ENCODE data around the gene COX19.

DNA sequence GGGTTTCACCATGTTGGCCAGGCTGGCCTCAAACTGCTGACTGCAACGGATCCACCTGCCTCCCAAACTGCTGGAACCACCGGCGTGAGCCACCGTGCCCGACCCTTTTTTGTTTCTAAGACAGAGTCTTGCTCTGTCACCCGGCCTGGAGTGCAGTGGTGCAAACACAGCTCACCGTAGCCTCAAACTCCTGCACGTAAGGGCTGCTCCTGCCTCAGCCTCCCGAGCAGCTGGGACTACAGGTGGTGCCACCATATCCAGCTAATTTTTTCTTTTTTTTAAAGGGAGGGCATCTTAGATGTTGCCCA lies 57.3 kb downstream of the COX19 start:
- TF ChIP-seq GATA4 (IDR thresholded peaks at IDR 0.05; ENCODE audit: borderline replicate concordance, low read depth) (no peak), ZHX1 (CRISPR knock-in tag; IDR thresholded peaks at IDR 0.05; ENCODE audit: low read depth) (no peak), ZNF546 (CRISPR knock-in tag; conservative IDR thresholded peaks at IDR 0.05) (no peak), RFX1 (IDR thresholded peaks at IDR 0.05) (no peak), ETV6 (CRISPR knock-in tag; conservative IDR thresholded peaks at IDR 0.05) (no peak), ZFP36 (IDR thresholded peaks at IDR 0.05; ENCODE audit: borderline replicate concordance, low read depth, low read length, partially characterized antibody) (no peak), NR2F6 (IDR thresholded peaks at IDR 0.05) (no peak), NR2F6 (CRISPR knock-in tag; IDR thresholded peaks at IDR 0.05) (no peak), KDM5A (IDR thresholded peaks at IDR 0.05; ENCODE audit: borderline replicate concordance, low read length) (no peak), CTCF (CRISPR knock-in tag; IDR thresholded peaks at IDR 0.05) (no peak), TBL1XR1 (IDR thresholded peaks at IDR 0.05; ENCODE audit: borderline replicate concordance, low read length, partially characterized antibody) (no peak)
- TF ChIP-seq, protein P1, sequence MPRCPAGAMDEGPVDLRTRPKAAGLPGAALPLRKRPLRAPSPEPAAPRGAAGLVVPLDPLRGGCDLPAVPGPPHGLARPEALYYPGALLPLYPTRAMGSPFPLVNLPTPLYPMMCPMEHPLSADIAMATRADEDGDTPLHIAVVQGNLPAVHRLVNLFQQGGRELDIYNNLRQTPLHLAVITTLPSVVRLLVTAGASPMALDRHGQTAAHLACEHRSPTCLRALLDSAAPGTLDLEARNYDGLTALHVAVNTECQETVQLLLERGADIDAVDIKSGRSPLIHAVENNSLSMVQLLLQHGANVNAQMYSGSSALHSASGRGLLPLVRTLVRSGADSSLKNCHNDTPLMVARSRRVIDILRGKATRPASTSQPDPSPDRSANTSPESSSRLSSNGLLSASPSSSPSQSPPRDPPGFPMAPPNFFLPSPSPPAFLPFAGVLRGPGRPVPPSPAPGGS (CRISPR knock-in tag; IDR thresholded peaks at IDR 0.05), result no peak
- TF ChIP-seq, protein P2, sequence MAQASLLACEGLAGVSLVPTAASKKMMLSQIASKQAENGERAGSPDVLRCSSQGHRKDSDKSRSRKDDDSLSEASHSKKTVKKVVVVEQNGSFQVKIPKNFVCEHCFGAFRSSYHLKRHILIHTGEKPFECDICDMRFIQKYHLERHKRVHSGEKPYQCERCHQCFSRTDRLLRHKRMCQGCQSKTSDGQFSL (CRISPR knock-in tag; IDR thresholded peaks at IDR 0.05), result no peak
